Mesothelial cell of epicardium (in vitro differentiated cells): ENCODE results near the gene PCNX2. TPM values are rescaled to one million over a fixed set of nuclear protein-coding genes. Genes with fewer than 3 reads are reported as not detected.

ENCODE experiments used
- DNase-seq, 2 experiments: peaks; one replicate each; pipeline ENCODE4 v3.0.0; 2021; ENCODE audit warnings: low spot score in 2 of 2; ENCODE audit not compliant: unreplicated experiment in 2 of 2
- H3K27ac Mint-ChIP-seq: 2 replicates; pipeline ENCODE4 v1.8.0; 2021; ENCODE audit warnings: mixed read lengths
- H3K27me3 Mint-ChIP-seq: 2 replicates; pipeline ENCODE4 v1.8.0; 2021; ENCODE audit warnings: low read depth, mixed read lengths
- H3K36me3 Mint-ChIP-seq: 2 replicates; pipeline ENCODE4 v1.8.0; 2021; ENCODE audit warnings: mixed read lengths
- H3K4me1 Mint-ChIP-seq: 2 replicates; pipeline ENCODE4 v1.8.0; 2021; ENCODE audit warnings: mixed read lengths
- H3K4me3 Mint-ChIP-seq: 2 replicates; pipeline ENCODE4 v1.8.0; 2021; ENCODE audit warnings: mild to moderate bottlenecking, moderate library complexity, mixed read lengths
- H3K9me3 Mint-ChIP-seq: 2 replicates; pipeline ENCODE4 v1.8.0; 2021; ENCODE audit warnings: mixed read lengths
- CTCF ChIP-seq: fragments of 200-600 bp; sonication (generic); IDR thresholded peaks from one replicate; pipeline ENCODE4 v1.5.0; 2021; ENCODE audit warnings: antibody characterized with exemption; ENCODE audit not compliant: unreplicated experiment
- total RNA-seq: library from RNA; stranded (reverse); gene quantifications from 3 replicates; pipeline ENCODE4 v1.2.1, GENCODE V29; 2021

The PCNX2 gene
- total RNA-seq, 1 donor from 2014 or later = 28.4 TPM

DNA sequence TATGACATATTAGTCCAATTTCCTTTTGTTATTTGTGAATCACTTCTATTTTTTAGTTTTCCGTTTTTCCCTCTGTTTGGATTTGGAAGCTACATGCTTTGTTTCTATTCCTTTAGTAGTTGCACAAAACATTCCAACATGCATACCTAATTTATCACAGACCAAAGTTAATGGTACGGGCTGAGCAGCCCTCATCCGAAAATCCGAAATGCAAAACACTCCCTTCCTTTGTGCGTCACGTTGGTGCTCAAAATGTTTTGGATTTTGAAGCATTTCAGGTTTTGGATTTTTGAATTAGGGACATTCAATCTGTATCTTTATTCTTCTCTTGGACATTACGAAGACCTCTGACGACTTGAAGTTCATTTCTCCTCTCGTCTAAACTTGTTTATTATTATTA is 124.8 kb downstream of the PCNX2 start:
- no peak for DNase-seq
- Mint-ChIP-seq H3K27ac (no peak overlapping the region), H3K36me3 (peaks cover 35% of the 10 kb centered on the region), H3K4me1 (no peaks in the 10 kb centered on the region), H3K4me3 (no peak overlapping the region), H3K27me3 (no peaks in the 10 kb centered on the region), H3K9me3 (peaks cover 30% of the 10 kb centered on the region)
- TF ChIP-seq CTCF = no peak

DNA sequence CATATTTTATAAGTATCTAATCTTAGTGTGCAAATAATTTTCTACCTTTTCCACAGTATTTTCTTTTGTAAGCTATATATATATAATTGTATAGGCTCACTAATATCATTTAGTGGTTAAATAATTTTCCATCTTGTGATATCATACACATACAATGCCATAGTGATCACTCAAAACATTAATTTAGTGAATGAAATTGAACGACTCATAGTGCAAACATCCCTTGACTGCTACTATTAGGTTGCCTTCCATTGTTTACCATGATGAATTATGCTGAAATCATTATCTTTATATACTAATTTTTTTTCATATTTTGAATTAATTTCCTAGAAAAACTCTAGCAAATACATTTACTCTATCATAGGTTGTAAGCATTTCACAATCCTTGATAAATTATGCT is 127.1 kb downstream of the PCNX2 start:
- H3K9me3 Mint-ChIP-seq = peaks cover 52% of the 10 kb centered on the region
- no peaks in the 10 kb centered on the region for H3K27me3 Mint-ChIP-seq
- no peaks in the 10 kb centered on the region for H3K4me1 Mint-ChIP-seq
- peaks cover 49% of the 10 kb centered on the region for H3K36me3 Mint-ChIP-seq
- TF ChIP-seq CTCF = no peak
- H3K4me3 Mint-ChIP-seq = no peak overlapping the region
- no peak overlapping the region for H3K27ac Mint-ChIP-seq
- no peak for DNase-seq

DNA sequence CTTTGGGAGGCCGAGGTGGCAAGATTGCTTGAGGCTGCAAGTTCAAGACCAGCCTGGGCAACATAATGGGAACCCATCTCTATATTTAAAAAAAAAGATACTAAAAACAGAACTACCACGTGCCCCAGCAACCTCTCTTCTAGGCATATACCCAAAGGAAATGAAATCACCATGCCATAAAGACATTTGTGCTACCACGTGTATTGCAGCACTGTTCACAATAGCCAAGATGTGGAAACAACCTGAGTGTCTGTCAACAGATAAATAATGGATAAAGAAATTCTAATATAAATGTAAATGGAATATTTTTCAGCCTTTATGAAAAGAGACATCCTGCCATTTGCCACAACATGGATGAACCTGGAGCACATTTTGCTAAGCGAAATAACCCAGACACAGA is 128.6 kb downstream of the PCNX2 start:
- no peak for TF ChIP-seq CTCF
- Mint-ChIP-seq H3K4me3 (no peak overlapping the region), H3K27me3 (no peaks in the 10 kb centered on the region), H3K27ac (no peak overlapping the region), H3K9me3 (peaks cover 46% of the 10 kb centered on the region), H3K4me1 (peaks cover 3% of the 10 kb centered on the region), H3K36me3 (peaks cover 40% of the 10 kb centered on the region)
- DNase-seq = no peak

- Mint-ChIP-seq H3K4me3 (no peak overlapping the region), H3K4me1 (peaks cover 3% of the 10 kb centered on the region), H3K9me3 (peaks cover 27% of the 10 kb centered on the region), H3K27ac (no peak overlapping the region), H3K36me3 (peaks cover 31% of the 10 kb centered on the region), H3K27me3 (no peaks in the 10 kb centered on the region)
- DNase-seq = no peak
- no peak for TF ChIP-seq CTCF
Measured at GRCh38 chr1:233163696-233164095, 131.8 kb downstream of the PCNX2 start.

- no peak overlapping the region for H3K27ac Mint-ChIP-seq
- peaks cover 3% of the 10 kb centered on the region for H3K4me1 Mint-ChIP-seq
- H3K36me3 Mint-ChIP-seq = peaks cover 19% of the 10 kb centered on the region
- no peak for TF ChIP-seq CTCF
- DNase-seq = no peak
- no peak overlapping the region for H3K4me3 Mint-ChIP-seq
- no peaks in the 10 kb centered on the region for H3K27me3 Mint-ChIP-seq
- H3K9me3 Mint-ChIP-seq = no peaks in the 10 kb centered on the region
Measured at GRCh38 chr1:233158322-233158721, 137.2 kb downstream of the PCNX2 start.

DNA sequence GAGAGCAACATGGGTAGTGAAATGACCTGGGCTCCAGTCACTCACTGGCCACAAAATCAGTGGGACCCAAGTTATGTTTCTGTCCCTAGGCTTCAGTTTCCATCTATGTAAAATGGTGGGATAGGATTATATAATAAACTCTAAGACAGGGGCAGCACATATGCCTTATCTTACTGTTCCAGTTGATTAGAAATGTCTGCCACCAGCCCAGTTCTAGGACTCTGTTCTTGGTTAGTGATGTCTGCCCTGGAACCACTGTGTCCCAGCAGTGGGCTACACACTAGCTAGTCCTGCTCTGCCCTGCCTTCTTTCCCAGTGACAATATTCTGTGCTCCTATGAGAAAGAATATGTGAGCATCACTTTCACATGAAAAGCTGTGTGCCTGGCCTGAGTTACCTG is 138.3 kb downstream of the PCNX2 start:
- Mint-ChIP-seq H3K36me3 (peaks cover 25% of the 10 kb centered on the region), H3K4me3 (no peak overlapping the region)

More for the DNA sequence above, 138.3 kb downstream of the PCNX2 start:
- no peaks in the 10 kb centered on the region for H3K4me1 Mint-ChIP-seq
- no peaks in the 10 kb centered on the region for H3K27me3 Mint-ChIP-seq
- H3K27ac Mint-ChIP-seq = no peak overlapping the region
- H3K9me3 Mint-ChIP-seq = no peaks in the 10 kb centered on the region
- DNase-seq = no peak
- TF ChIP-seq CTCF = no peak
